OCI-LY7 (cell line): ENCODE data around the gene FAM163A.
"Not testable (repeated sequence)": the region's sequence is repeated elsewhere in the genome, so short reads cannot be mapped to it uniquely, and the experiment has no call there.

Source experiments
- EZH2phosphoT487 ChIP-seq: fragments of 200-600 bp; sonication (generic); IDR thresholded peaks from 2 replicates; pipeline ENCODE4 v1.6.1; 2018; ENCODE audit warnings: low read depth, borderline replicate concordance, mild to moderate bottlenecking, mixed run types, antibody characterized with exemption, low read length, moderate library complexity, mixed read lengths
- TF ChIP-seq, protein P1 (sequence below): fragments of 200-600 bp; sonication (generic); conservative IDR thresholded peaks from 2 replicates; pipeline ENCODE4 v1.5.1; 2014; ENCODE audit warnings: mild to moderate bottlenecking, antibody characterized with exemption, low read length, moderate library complexity, mixed read lengths

DNA sequence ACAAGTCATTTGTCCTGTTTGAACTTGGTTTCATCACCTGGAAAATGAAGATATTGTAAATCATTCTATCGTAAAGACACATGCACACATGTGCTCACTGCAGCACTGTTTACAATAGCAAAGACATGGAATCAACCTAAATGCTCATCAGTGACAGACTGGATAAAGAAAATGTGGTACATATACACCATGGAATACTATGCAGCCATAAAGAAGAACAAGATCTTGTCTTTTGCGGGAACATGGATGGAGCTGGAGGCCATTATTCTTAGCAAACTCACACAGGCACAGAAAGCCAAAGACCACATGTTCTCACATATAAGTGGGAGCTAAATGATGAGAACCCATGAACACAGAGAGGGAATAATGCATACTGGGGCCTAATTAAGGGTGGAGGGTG, 61.3 kb downstream of the FAM163A start:
- TF ChIP-seq, protein P1, sequence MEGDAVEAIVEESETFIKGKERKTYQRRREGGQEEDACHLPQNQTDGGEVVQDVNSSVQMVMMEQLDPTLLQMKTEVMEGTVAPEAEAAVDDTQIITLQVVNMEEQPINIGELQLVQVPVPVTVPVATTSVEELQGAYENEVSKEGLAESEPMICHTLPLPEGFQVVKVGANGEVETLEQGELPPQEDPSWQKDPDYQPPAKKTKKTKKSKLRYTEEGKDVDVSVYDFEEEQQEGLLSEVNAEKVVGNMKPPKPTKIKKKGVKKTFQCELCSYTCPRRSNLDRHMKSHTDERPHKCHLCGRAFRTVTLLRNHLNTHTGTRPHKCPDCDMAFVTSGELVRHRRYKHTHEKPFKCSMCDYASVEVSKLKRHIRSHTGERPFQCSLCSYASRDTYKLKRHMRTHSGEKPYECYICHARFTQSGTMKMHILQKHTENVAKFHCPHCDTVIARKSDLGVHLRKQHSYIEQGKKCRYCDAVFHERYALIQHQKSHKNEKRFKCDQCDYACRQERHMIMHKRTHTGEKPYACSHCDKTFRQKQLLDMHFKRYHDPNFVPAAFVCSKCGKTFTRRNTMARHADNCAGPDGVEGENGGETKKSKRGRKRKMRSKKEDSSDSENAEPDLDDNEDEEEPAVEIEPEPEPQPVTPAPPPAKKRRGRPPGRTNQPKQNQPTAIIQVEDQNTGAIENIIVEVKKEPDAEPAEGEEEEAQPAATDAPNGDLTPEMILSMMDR = not testable (repeated sequence)
- not testable (repeated sequence) for TF ChIP-seq EZH2phosphoT487
